K562 (cell line): Measurements from ENCODE around the gene ATF6B. TPM values are rescaled to one million over a fixed set of nuclear protein-coding genes. Genes with fewer than 3 reads are reported as not detected.

Experiments used
- BHLHE40 ChIP-seq: IDR thresholded peaks from 2 replicates; pipeline ENCODE4 v1.6.1; 2011; ENCODE audit warnings: low read length, improper control_type of control experiment
- CAMTA2 ChIP-seq: fragments of 250-450 bp; sonication (Bioruptor Pico); conservative IDR thresholded peaks from 2 replicates; pipeline ENCODE4 v1.5.1; 2022
- CLOCK ChIP-seq: fragments of 250-450 bp; sonication (Bioruptor Pico); IDR thresholded peaks from 2 replicates; pipeline ENCODE4 v1.4.0; 2020; ENCODE audit warnings: mild to moderate bottlenecking, moderate library complexity, borderline replicate concordance
- ETV6 ChIP-seq, 3 experiments: fragments of 150-350 bp in 1 of 3; sonication (generic) in 1 of 3; formaldehyde crosslinking in 1 of 3; IDR thresholded peaks; 2 replicates each; pipeline versions ENCODE4 v1.6.1 to v1.8.0; 2014 to 2022; ENCODE audit warnings: borderline replicate concordance in 2 of 3, low read depth in 2 of 3, antibody characterized with exemption in 1 of 3, low read length in 1 of 3, mild to moderate bottlenecking in 1 of 3, missing genetic modification reagents in 1 of 3
- FIP1L1 ChIP-seq: fragments of 200-400 bp; formaldehyde crosslinking; IDR thresholded peaks from 2 replicates; pipeline ENCODE4 v1.6.1; 2018; ENCODE audit warnings: mild to moderate bottlenecking, low read depth, low read length; ENCODE audit not compliant: poor library complexity, severe bottlenecking
- FOXJ3 ChIP-seq: sonication (generic); formaldehyde crosslinking; IDR thresholded peaks from 2 replicates; pipeline ENCODE4 v1.4.0; 2020; ENCODE audit warnings: mild to moderate bottlenecking, missing genetic modification reagents
- MYBL2 ChIP-seq, 2 experiments: fragments of 450-650 bp in 1 of 2; sonication (generic) in 1 of 2; formaldehyde crosslinking in 1 of 2; IDR thresholded peaks; 2 replicates each; pipeline versions ENCODE4 v1.6.1 to v1.8.1; 2017 to 2022; ENCODE audit warnings: borderline replicate concordance in 1 of 2, inconsistent platforms in 1 of 2, low read depth in 1 of 2, mild to moderate bottlenecking in 1 of 2, missing genetic modification reagents in 1 of 2, moderate library complexity in 1 of 2
- NCOA4 ChIP-seq: fragments of 450-650 bp; IDR thresholded peaks from 2 replicates; pipeline ENCODE4 v1.6.1; 2018; ENCODE audit warnings: mild to moderate bottlenecking; ENCODE audit not compliant: partially characterized antibody
- POLR2G ChIP-seq: fragments of 200-400 bp; formaldehyde crosslinking; IDR thresholded peaks from 2 replicates; pipeline ENCODE4 v1.6.1; 2017; ENCODE audit warnings: low read depth, mild to moderate bottlenecking, antibody characterized with exemption, low read length, moderate library complexity
- RBM25 ChIP-seq: fragments of 200-400 bp; formaldehyde crosslinking; IDR thresholded peaks from 2 replicates; pipeline ENCODE4 v1.6.1; 2018; ENCODE audit warnings: low read length, low read depth, moderate library complexity; ENCODE audit not compliant: severe bottlenecking
- RFX5 ChIP-seq: IDR thresholded peaks from 2 replicates; pipeline ENCODE4 v1.6.1; 2011; ENCODE audit warnings: low read depth, mild to moderate bottlenecking, improper control_type of control experiment, low read length
- SIN3A ChIP-seq, 2 experiments: fragments of 150-350 bp in 1 of 2; IDR thresholded peaks; 2 replicates each; pipeline ENCODE4 v1.6.1; 2011 to 2016; ENCODE audit warnings: borderline replicate concordance in 2 of 2, low read depth in 2 of 2, low read length in 2 of 2, mild to moderate bottlenecking in 2 of 2, moderate library complexity in 2 of 2; ENCODE audit not compliant: control insufficient read depth in 1 of 2
- TCFL5 ChIP-seq: fragments of 250-450 bp; sonication (Bioruptor Pico); conservative IDR thresholded peaks from 2 replicates; pipeline ENCODE4 v1.6.1; 2021; ENCODE audit warnings: mild to moderate bottlenecking, moderate library complexity, matching md5 sums
- XRCC3 ChIP-seq: fragments of 450-650 bp; IDR thresholded peaks from 2 replicates; pipeline ENCODE4 v1.6.1; 2017; ENCODE audit warnings: mild to moderate bottlenecking, moderate library complexity
- ZBTB34 ChIP-seq: fragments of 250-450 bp; sonication (Bioruptor Pico); IDR thresholded peaks from 2 replicates; pipeline ENCODE4 v1.8.0; 2021; ENCODE audit warnings: mild to moderate bottlenecking, moderate library complexity
- ZBTB7A ChIP-seq: IDR thresholded peaks from 2 replicates; pipeline ENCODE4 v1.6.1; 2011; ENCODE audit warnings: low read depth, mild to moderate bottlenecking, low read length, moderate library complexity, borderline replicate concordance; ENCODE audit not compliant: control insufficient read depth
- ZBTB9 ChIP-seq: fragments of 450-650 bp; formaldehyde crosslinking; IDR thresholded peaks from 2 replicates; pipeline ENCODE4 v1.4.0; 2020; ENCODE audit warnings: mild to moderate bottlenecking, moderate library complexity
- ZNF23 ChIP-seq: fragments of 250-450 bp; sonication (Bioruptor Pico); IDR thresholded peaks from 2 replicates; pipeline ENCODE4 v1.4.0; 2020; ENCODE audit warnings: mild to moderate bottlenecking
- ZNF766 ChIP-seq: fragments of 200-800 bp; sonication (Bioruptor generic); conservative IDR thresholded peaks from 2 replicates; pipeline ENCODE4 v1.6.1; 2016; ENCODE audit warnings: missing genetic modification characterization, missing compliant biosample characterization
- ZNF785 ChIP-seq: fragments of 250-450 bp; sonication (Bioruptor Pico); IDR thresholded peaks from 2 replicates; pipeline ENCODE4 v1.4.0; 2020; ENCODE audit warnings: mild to moderate bottlenecking
- polyA plus RNA-seq, 8 experiments: library from polyadenylated mRNA; depleted of rRNA in 4 of 8; stranded (reverse) in 5 of 8; unstranded in 3 of 8; fragments of >200 nt; fragmentation: Nextera tagmentation in 2 of 8; fragmentation: Illumina TruSeq in 1 of 8; extraction: Ambion mirVana in 2 of 8; extraction: Trizol in 1 of 8; gene quantifications; 2 replicates each; pipeline versions ENCODE4 v1.2.1 to v1.2.3, GENCODE V29; 2011 to 2014; ENCODE audit warnings: inconsistent platforms in 1 of 8, missing spikeins in 1 of 8
- total RNA-seq, 7 experiments: library from RNA; depleted of rRNA in 6 of 7; stranded (reverse); fragments of >200 nt in 6 of 7; fragmentation: Illumina TruSeq in 2 of 7; extraction: Trizol in 2 of 7; gene quantifications; 2 replicates each; pipeline versions ENCODE4 v1.2.1 to v1.2.3, GENCODE V29; 2011 to 2021; ENCODE audit warnings: low replicate concordance in 1 of 7

Gene ATF6B
- total and polyA plus RNA-seq, 9 of the 15 experiments (the other 6 are each of a cell fraction or from before 2014, with no cell fraction given), result 20.7 to 131 (median 31.7) TPM

- TF ChIP-seq RBM25 (no peak), POLR2G (peak; percentile 85), TCFL5 (CRISPR knock-in tag) (no peak), ETV6 (IDR thresholded peaks at IDR 0.05; ENCODE audit: borderline replicate concordance in 1 of 2, low read depth in 2 of 2, low read length in 1 of 2) (no peak), ETV6 (CRISPR knock-in tag; IDR thresholded peaks at IDR 0.05; ENCODE audit: borderline replicate concordance) (no peak), BHLHE40 (peak; percentile 51; the same call in 1 of the 2 replicates), MYBL2 (IDR thresholded peaks at IDR 0.05; ENCODE audit: low read depth) (no peak), MYBL2 (CRISPR knock-in tag; IDR thresholded peaks at IDR 0.05; ENCODE audit: borderline replicate concordance) (no peak), ZBTB7A (peak; percentile 93), ZBTB34 (CRISPR knock-in tag) (no peak), RFX5 (no peak), ZNF785 (CRISPR knock-in tag) (no peak), FOXJ3 (CRISPR knock-in tag) (no peak), ZBTB9 (CRISPR knock-in tag) (no peak), CAMTA2 (CRISPR knock-in tag) (no peak), ZNF766 (CRISPR knock-in tag) (no peak), CLOCK (CRISPR knock-in tag) (no peak), NCOA4 (no peak), FIP1L1 (peak; percentile 25), XRCC3 (no peak), ZNF23 (CRISPR knock-in tag) (no peak), SIN3A (IDR thresholded peaks at IDR 0.05; ENCODE audit: borderline replicate concordance in 2 of 2, control insufficient read depth in 1 of 2, low read depth in 2 of 2, low read length in 2 of 2) (peak; percentile 32 to 78; a peak in 2 of 4 replicates)
Observed at GRCh38 chr6:32154514-32155161, 26.6 kb upstream of the ATF6B start (continued).
